ENCODE results near the gene PPP2R5C. TPM values are rescaled to one million over a fixed set of nuclear protein-coding genes. Genes with fewer than 3 reads are reported as not detected.

Gene PPP2R5C
- total and polyA plus RNA-seq, 2 of the 8 experiments (the other 6 are each of a cell fraction or from before 2014, with no cell fraction given): 49.6 to 95.9 TPM

Small RNA genes lying within 50 kb of the gene (small RNA-seq; reads per million reads assigned to genes)
- gene AL118558.2 (ENCODE audit: insufficient read depth): not detected
- gene RNU6-790P (ENCODE audit: insufficient read depth): not detected

Other genes starting within 250 kb of the PPP2R5C start
- gene DIO3, start 200.2 kb upstream of the PPP2R5C start, total RNA-seq (2021; fragmentation: NEBNext Ultra II Directional; extraction: Animal tissue kit (Norgen Biotek cat#: 25700)): 0.19 TPM in 2 replicates
- 0.17 and 0.33 TPM in 2 replicates for gene DIO3, start 200.2 kb upstream of the PPP2R5C start, polyA plus RNA-seq (2011; rRNA removed)
- gene DYNC1H1, start 202.9 kb downstream of the PPP2R5C start, total RNA-seq (2021; fragmentation: NEBNext Ultra II Directional; extraction: Animal tissue kit (Norgen Biotek cat#: 25700)): 364 and 387 TPM in 2 replicates
- 238 and 257 TPM in 2 replicates for gene DYNC1H1, start 202.9 kb downstream of the PPP2R5C start, polyA plus RNA-seq (2011; rRNA removed)